BJ (cell line): ENCODE measurements around the gene SPRED1. TPM values are rescaled to one million over a fixed set of nuclear protein-coding genes. Genes with fewer than 3 reads are reported as not detected.

Source experiments
- CTCF ChIA-PET: fragments of 350-600 bp; formaldehyde crosslinking; extraction: SDS; loops from one replicate; lab custom pipeline; 2021; ENCODE audit warnings: antibody characterized with exemption, inconsistent platforms; lab: Yijun Ruan, JAX
- POLR2A ChIA-PET: fragments of 300-600 bp; sonication (Branson Sonifier 250); formaldehyde crosslinking; extraction: SDS; loops from one replicate; lab custom pipeline; 2021; ENCODE audit warnings: antibody characterized with exemption; lab: Charles Lee
- DNase-seq: peaks from one replicate; pipeline ENCODE4 v3.0.0-alpha.2; 2011; ENCODE audit warnings: low read depth
- H3K27me3 ChIP-seq: 2 replicates; pipeline ENCODE4 v1.6.0; 2011; ENCODE audit warnings: low read length; ENCODE audit not compliant: control insufficient read depth, insufficient read depth
- H3K36me3 ChIP-seq: 2 replicates; pipeline ENCODE4 v1.5.1; 2011; ENCODE audit warnings: low read length; ENCODE audit not compliant: control insufficient read depth, insufficient read depth
- H3K4me3 ChIP-seq: 2 replicates; pipeline ENCODE4 v1.5.1; 2011; ENCODE audit warnings: low read depth, mild to moderate bottlenecking, control low read depth, low read length
- polyA plus RNA-seq: library from polyadenylated mRNA; depleted of rRNA; stranded (reverse); fragments of >200 nt; gene quantifications from 2 replicates; pipeline ENCODE4 v1.2.3, GENCODE V29; 2011; rRNA removed
- TF ChIP-seq, protein P1 (sequence below): IDR thresholded peaks from 2 replicates; pipeline ENCODE4 v1.5.1; 2011; ENCODE audit warnings: low read depth, mild to moderate bottlenecking, control low read depth, inconsistent platforms, low read length, moderate library complexity; ENCODE audit not compliant: insufficient read depth

Gene SPRED1
- polyA plus RNA-seq, 1 experiment, result 5.2 TPM

DNA sequence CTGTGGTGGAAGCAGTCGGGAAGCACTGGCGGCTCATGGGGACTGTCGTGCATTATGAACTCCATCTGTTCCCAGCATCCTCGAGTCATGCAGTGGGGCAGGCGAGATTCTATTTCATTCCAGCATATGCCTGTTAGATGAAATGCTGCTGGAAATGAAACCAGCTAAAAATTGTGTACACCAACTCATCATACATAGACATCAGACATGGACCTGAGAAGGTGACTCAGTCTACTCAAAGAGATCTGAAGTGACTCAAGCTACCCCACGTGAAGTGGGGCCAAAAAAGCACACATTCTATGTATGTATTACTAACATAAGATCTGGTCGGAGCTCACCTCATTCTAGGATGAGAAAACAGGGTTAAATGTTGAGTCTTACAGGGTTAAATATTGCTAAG lies 153.8 kb downstream of the SPRED1 start:
- Histone ChIP-seq H3K27me3 (peaks cover 4% of the 10 kb centered on the region), H3K36me3 (no peaks in the 10 kb centered on the region), H3K4me3 (no peak overlapping the region)
- TF ChIP-seq, protein P1, sequence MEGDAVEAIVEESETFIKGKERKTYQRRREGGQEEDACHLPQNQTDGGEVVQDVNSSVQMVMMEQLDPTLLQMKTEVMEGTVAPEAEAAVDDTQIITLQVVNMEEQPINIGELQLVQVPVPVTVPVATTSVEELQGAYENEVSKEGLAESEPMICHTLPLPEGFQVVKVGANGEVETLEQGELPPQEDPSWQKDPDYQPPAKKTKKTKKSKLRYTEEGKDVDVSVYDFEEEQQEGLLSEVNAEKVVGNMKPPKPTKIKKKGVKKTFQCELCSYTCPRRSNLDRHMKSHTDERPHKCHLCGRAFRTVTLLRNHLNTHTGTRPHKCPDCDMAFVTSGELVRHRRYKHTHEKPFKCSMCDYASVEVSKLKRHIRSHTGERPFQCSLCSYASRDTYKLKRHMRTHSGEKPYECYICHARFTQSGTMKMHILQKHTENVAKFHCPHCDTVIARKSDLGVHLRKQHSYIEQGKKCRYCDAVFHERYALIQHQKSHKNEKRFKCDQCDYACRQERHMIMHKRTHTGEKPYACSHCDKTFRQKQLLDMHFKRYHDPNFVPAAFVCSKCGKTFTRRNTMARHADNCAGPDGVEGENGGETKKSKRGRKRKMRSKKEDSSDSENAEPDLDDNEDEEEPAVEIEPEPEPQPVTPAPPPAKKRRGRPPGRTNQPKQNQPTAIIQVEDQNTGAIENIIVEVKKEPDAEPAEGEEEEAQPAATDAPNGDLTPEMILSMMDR, result no peak
- ChIA-PET CTCF (interaction anchor here (1.6 kb wide), 1 partner anchor 404 kb away, joined by 5 read pairs; no protein-coding TSS in a partner anchor), POLR2A (no interaction called here)
- no peak for DNase-seq

Other genes with a start within 250 kb of the SPRED1 start
- gene FAM98B, start 201.3 kb downstream of the SPRED1 start, polyA plus RNA-seq, result 4.9 and 8.1 TPM in 2 replicates